T-helper 1 cell treated with Interleukin-12 subunit alpha and Interleukin-12 subunit beta and Interleukin-4 antibody, amounts not matched to agents 30 μg/mL and 1 μg/mL, for 36 hours (primary cell): ENCODE data around the gene CDKL1.

Experiments used
- H3K27ac Mint-ChIP-seq: one replicate; pipeline ENCODE4 v1.8.0; 2021; ENCODE audit warnings: mild to moderate bottlenecking, mixed read lengths
- H3K27me3 Mint-ChIP-seq: one replicate; pipeline ENCODE4 v1.8.0; 2021; ENCODE audit warnings: low read depth, mixed read lengths
- H3K36me3 Mint-ChIP-seq: one replicate; pipeline ENCODE4 v1.8.0; 2021; ENCODE audit warnings: low read depth, mixed read lengths
- H3K4me1 Mint-ChIP-seq: one replicate; pipeline ENCODE4 v1.8.0; 2021; ENCODE audit warnings: low read depth, mixed read lengths
- H3K4me3 Mint-ChIP-seq: one replicate; pipeline ENCODE4 v1.8.0; 2021; ENCODE audit warnings: mild to moderate bottlenecking, moderate library complexity, mixed read lengths
- H3K9me3 Mint-ChIP-seq: one replicate; pipeline ENCODE4 v1.8.0; 2021; ENCODE audit warnings: mixed read lengths

CDKL1 gene

GRCh38 chr14:50399251-50400032 lies 2.8 kb upstream of the CDKL1 start:
- Mint-ChIP-seq H3K36me3 (no peaks in the 10 kb centered on the region), H3K27me3 (peaks cover 21% of the 10 kb centered on the region), H3K9me3 (no peaks in the 10 kb centered on the region), H3K4me3 (no peak overlapping the region), H3K4me1 (peaks cover 5% of the 10 kb centered on the region), H3K27ac (no peak overlapping the region)

- peaks cover 7% of the 10 kb centered on the region for H3K4me1 Mint-ChIP-seq
- H3K9me3 Mint-ChIP-seq = no peaks in the 10 kb centered on the region
- H3K36me3 Mint-ChIP-seq = no peaks in the 10 kb centered on the region
- H3K27me3 Mint-ChIP-seq = peaks cover 28% of the 10 kb centered on the region
- H3K27ac Mint-ChIP-seq = no peak overlapping the region
- no peak overlapping the region for H3K4me3 Mint-ChIP-seq
Observed at GRCh38 chr14:50398189-50398580, 1.5 kb upstream of the CDKL1 start.

- H3K9me3 Mint-ChIP-seq = no peaks in the 10 kb centered on the region
- peak overlapping the region; percentile 78 for H3K4me3 Mint-ChIP-seq
- peaks cover 28% of the 10 kb centered on the region for H3K27me3 Mint-ChIP-seq
- no peak overlapping the region for H3K27ac Mint-ChIP-seq
- H3K36me3 Mint-ChIP-seq = no peaks in the 10 kb centered on the region
- H3K4me1 Mint-ChIP-seq = peaks cover 7% of the 10 kb centered on the region
Observed at GRCh38 chr14:50397390-50398188, 908 bp upstream of the CDKL1 start.

- H3K36me3 Mint-ChIP-seq = no peaks in the 10 kb centered on the region
- peaks cover 7% of the 10 kb centered on the region for H3K4me1 Mint-ChIP-seq
- H3K4me3 Mint-ChIP-seq = no peak overlapping the region
- peaks cover 28% of the 10 kb centered on the region for H3K27me3 Mint-ChIP-seq
- no peaks in the 10 kb centered on the region for H3K9me3 Mint-ChIP-seq
- H3K27ac Mint-ChIP-seq = no peak overlapping the region
Observed at GRCh38 chr14:50395448-50395847, 1.2 kb downstream of the CDKL1 start.

GRCh38 chr14:50394713-50395112 lies 2.0 kb downstream of the CDKL1 start:
- H3K27ac Mint-ChIP-seq = no peak overlapping the region
- no peaks in the 10 kb centered on the region for H3K36me3 Mint-ChIP-seq
- peaks cover 28% of the 10 kb centered on the region for H3K27me3 Mint-ChIP-seq
- H3K9me3 Mint-ChIP-seq = no peaks in the 10 kb centered on the region
- H3K4me1 Mint-ChIP-seq = peaks cover 7% of the 10 kb centered on the region
- H3K4me3 Mint-ChIP-seq = no peak overlapping the region

- Mint-ChIP-seq H3K36me3 (no peaks in the 10 kb centered on the region), H3K9me3 (no peaks in the 10 kb centered on the region), H3K27me3 (peaks cover 12% of the 10 kb centered on the region), H3K4me1 (peaks cover 1% of the 10 kb centered on the region), H3K4me3 (no peak overlapping the region), H3K27ac (no peak overlapping the region)
Observed at GRCh38 chr14:50389668-50390441, 6.8 kb downstream of the CDKL1 start.

- H3K27ac Mint-ChIP-seq = no peak overlapping the region
- no peak overlapping the region for H3K4me3 Mint-ChIP-seq
- no peaks in the 10 kb centered on the region for H3K4me1 Mint-ChIP-seq
- H3K27me3 Mint-ChIP-seq = no peaks in the 10 kb centered on the region
- H3K36me3 Mint-ChIP-seq = no peaks in the 10 kb centered on the region
- no peaks in the 10 kb centered on the region for H3K9me3 Mint-ChIP-seq
Observed at GRCh38 chr14:50388256-50388931, 8.3 kb downstream of the CDKL1 start.

- H3K4me3 Mint-ChIP-seq = no peak overlapping the region
- no peak overlapping the region for H3K27ac Mint-ChIP-seq
- H3K4me1 Mint-ChIP-seq = no peaks in the 10 kb centered on the region
- H3K9me3 Mint-ChIP-seq = no peaks in the 10 kb centered on the region
- H3K36me3 Mint-ChIP-seq = no peaks in the 10 kb centered on the region
- H3K27me3 Mint-ChIP-seq = no peaks in the 10 kb centered on the region
Observed at GRCh38 chr14:50387548-50387947, 9.1 kb downstream of the CDKL1 start.

- H3K9me3 Mint-ChIP-seq = no peaks in the 10 kb centered on the region
- no peak overlapping the region for H3K4me3 Mint-ChIP-seq
- H3K36me3 Mint-ChIP-seq = no peaks in the 10 kb centered on the region
- no peaks in the 10 kb centered on the region for H3K27me3 Mint-ChIP-seq
- H3K27ac Mint-ChIP-seq = no peak overlapping the region
- H3K4me1 Mint-ChIP-seq = no peaks in the 10 kb centered on the region
Observed at GRCh38 chr14:50383618-50384225, 13.0 kb downstream of the CDKL1 start.

- Mint-ChIP-seq H3K36me3 (no peaks in the 10 kb centered on the region), H3K9me3 (no peaks in the 10 kb centered on the region), H3K27ac (no peak overlapping the region), H3K4me3 (no peak overlapping the region), H3K27me3 (no peaks in the 10 kb centered on the region), H3K4me1 (no peaks in the 10 kb centered on the region)
Observed at GRCh38 chr14:50381823-50382287, 14.8 kb downstream of the CDKL1 start.

- Mint-ChIP-seq H3K36me3 (no peaks in the 10 kb centered on the region), H3K9me3 (no peaks in the 10 kb centered on the region), H3K27ac (no peak overlapping the region), H3K4me3 (no peak overlapping the region), H3K4me1 (no peaks in the 10 kb centered on the region), H3K27me3 (no peaks in the 10 kb centered on the region)
Observed at GRCh38 chr14:50381008-50381407, 15.7 kb downstream of the CDKL1 start.

- Mint-ChIP-seq H3K4me3 (no peak overlapping the region), H3K27ac (no peak overlapping the region), H3K4me1 (no peaks in the 10 kb centered on the region), H3K9me3 (no peaks in the 10 kb centered on the region), H3K36me3 (no peaks in the 10 kb centered on the region), H3K27me3 (no peaks in the 10 kb centered on the region)
Observed at GRCh38 chr14:50380455-50380854, 16.2 kb downstream of the CDKL1 start.

- peaks cover 1% of the 10 kb centered on the region for H3K4me1 Mint-ChIP-seq
- H3K4me3 Mint-ChIP-seq = no peak overlapping the region
- peaks cover 2% of the 10 kb centered on the region for H3K27me3 Mint-ChIP-seq
Observed at GRCh38 chr14:50379563-50379962, 17.1 kb downstream of the CDKL1 start.

More at GRCh38 chr14:50379563-50379962, 17.1 kb downstream of the CDKL1 start:
- no peaks in the 10 kb centered on the region for H3K36me3 Mint-ChIP-seq
- no peak overlapping the region for H3K27ac Mint-ChIP-seq
- H3K9me3 Mint-ChIP-seq = no peaks in the 10 kb centered on the region
